ENCODE measurements around the gene DTWD2. TPM values are rescaled to one million over a fixed set of nuclear protein-coding genes. Genes with fewer than 3 reads are reported as not detected.
"Not testable (repeated sequence)": the region's sequence is repeated elsewhere in the genome, so short reads cannot be mapped to it uniquely, and the experiment has no call there.

The DTWD2 gene
- polyA plus RNA-seq, 1 experiment, result 1.8 TPM

DNA sequence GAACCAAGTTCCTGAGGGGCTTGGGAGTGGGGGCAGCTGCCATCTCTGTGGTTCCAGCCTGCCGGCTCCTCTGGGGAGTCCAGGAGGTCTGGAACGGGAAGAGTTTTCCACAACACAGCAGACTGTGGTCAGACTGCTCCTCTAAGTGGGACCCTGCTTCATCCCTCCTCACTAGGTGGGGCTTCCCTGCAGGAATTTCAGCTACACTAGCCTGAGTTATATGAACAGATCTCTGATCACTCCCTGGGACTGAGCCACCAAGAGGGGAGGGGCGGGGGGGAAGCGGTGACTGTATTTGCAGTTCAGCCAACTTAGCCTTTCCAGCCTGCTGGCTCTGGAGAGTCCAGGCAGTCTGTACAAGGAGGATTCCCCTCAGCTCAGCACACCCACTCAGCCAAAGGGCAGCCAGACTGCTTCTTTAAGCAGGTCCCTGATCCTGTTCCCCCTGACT, 19.4 kb downstream of the DTWD2 start:
- Histone ChIP-seq H3K36me3 (ENCODE audit: control insufficient read depth, insufficient read depth, low read length) (no peaks in the 10 kb centered on the region), H3K4me3 (ENCODE audit: low read depth, low read length) (no peak overlapping the region), H3K27me3 (ENCODE audit: control insufficient read depth, insufficient read depth, low read length) (no peaks in the 10 kb centered on the region)
- TF ChIP-seq, protein P1, sequence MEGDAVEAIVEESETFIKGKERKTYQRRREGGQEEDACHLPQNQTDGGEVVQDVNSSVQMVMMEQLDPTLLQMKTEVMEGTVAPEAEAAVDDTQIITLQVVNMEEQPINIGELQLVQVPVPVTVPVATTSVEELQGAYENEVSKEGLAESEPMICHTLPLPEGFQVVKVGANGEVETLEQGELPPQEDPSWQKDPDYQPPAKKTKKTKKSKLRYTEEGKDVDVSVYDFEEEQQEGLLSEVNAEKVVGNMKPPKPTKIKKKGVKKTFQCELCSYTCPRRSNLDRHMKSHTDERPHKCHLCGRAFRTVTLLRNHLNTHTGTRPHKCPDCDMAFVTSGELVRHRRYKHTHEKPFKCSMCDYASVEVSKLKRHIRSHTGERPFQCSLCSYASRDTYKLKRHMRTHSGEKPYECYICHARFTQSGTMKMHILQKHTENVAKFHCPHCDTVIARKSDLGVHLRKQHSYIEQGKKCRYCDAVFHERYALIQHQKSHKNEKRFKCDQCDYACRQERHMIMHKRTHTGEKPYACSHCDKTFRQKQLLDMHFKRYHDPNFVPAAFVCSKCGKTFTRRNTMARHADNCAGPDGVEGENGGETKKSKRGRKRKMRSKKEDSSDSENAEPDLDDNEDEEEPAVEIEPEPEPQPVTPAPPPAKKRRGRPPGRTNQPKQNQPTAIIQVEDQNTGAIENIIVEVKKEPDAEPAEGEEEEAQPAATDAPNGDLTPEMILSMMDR (IDR thresholded peaks at IDR 0.05; ENCODE audit: insufficient read depth, low read depth, low read length), result no peak
- no peak for DNase-seq (ENCODE audit: low read depth)
- ChIA-PET CTCF (interaction anchor here (1.8 kb wide), 1 partner anchor 9 kb away, joined by 5 read pairs; no protein-coding TSS in a partner anchor), POLR2A (no interaction called here)

DNA sequence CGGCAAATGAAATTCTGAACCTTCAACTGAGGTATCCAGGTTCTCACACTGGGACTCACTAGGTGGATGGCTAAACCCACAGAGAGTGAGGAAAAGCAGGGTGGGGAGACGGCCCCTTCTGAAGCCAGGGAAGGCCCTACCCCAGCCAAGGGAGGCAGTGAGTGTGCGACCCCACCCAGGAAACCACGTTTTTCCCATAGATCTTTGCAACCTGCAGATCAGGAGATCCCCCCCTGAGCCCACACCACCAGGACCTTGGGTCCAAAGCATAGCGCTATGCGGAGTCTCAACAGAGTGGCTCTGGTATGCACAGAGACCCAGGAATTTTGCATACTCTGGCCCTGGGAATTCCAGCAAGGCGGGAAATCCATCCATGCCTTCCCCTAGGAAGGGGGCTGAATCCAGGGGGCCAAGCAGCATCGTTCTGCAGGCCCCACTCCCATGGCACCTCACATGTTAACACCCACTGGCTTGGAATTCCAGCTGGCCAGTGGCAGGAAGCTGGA, 19.9 kb downstream of the DTWD2 start:
- CTCF ChIA-PET, result interaction anchor here (0.7 to 1.8 kb wide), 2 partner anchors 8 to 455 kb away, joined by 5 read pairs; no protein-coding TSS in a partner anchor

DNA sequence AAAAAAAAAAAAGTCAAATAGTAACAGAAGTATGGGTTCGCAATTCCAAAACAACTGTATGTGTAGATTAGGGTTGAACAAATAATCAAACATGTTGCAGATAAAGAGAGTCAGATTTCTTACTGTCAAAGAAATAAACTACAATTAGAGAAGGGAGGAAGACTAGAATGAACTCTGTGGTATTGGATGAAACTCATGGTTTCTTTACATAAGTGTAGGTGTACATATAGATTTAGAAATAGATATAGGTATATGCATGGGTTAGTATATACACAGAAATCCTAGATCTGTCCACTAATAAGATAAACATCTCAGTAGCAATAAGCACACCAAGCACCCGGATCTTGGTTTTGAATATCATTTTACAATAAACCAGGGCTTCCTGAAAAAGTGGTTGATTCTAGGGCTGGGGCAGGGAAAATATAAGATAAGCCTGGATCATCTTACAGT, 21.3 kb downstream of the DTWD2 start:
- ChIA-PET CTCF (no interaction called here), POLR2A (no interaction called here)
- TF ChIP-seq, protein P1 (IDR thresholded peaks at IDR 0.05; ENCODE audit: insufficient read depth, low read depth, low read length), result no peak
- Histone ChIP-seq H3K27me3 (ENCODE audit: control insufficient read depth, insufficient read depth, low read length) (no peaks in the 10 kb centered on the region), H3K4me3 (ENCODE audit: low read depth, low read length) (no peak overlapping the region), H3K36me3 (ENCODE audit: control insufficient read depth, insufficient read depth, low read length) (no peaks in the 10 kb centered on the region)
- DNase-seq (ENCODE audit: low read depth), result no peak

More for the DNA sequence above, 19.9 kb downstream of the DTWD2 start:
- DNase-seq (ENCODE audit: low read depth), result no peak
- TF ChIP-seq, protein P1 (IDR thresholded peaks at IDR 0.05; ENCODE audit: insufficient read depth, low read depth, low read length), result no peak
- Histone ChIP-seq H3K4me3 (ENCODE audit: low read depth, low read length) (no peak overlapping the region), H3K27me3 (ENCODE audit: control insufficient read depth, insufficient read depth, low read length) (no peaks in the 10 kb centered on the region), H3K36me3 (ENCODE audit: control insufficient read depth, insufficient read depth, low read length) (no peaks in the 10 kb centered on the region)
- POLR2A ChIA-PET, result no interaction called here

DNA sequence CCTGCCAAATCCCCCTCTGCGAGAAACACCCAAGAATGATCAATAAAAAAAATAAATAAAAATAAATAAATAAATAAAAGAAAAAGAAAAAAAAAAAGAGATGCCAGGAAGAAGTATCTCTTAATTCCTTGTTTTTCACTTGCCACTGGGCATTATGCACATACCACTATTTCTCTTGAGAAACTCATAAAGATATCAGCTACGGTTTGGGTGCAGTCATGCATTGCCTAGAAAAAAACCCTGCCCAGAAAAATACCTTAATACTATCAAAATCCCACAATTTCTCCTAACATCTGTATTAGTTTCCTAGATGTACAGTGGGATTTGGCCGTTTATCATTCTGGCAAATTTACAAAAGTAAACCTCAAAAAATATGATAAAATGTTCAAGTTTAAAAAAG, 22.5 kb downstream of the DTWD2 start:
- ChIA-PET POLR2A (no interaction called here), CTCF (no interaction called here)
- no peaks in the 10 kb centered on the region for H3K36me3 ChIP-seq (ENCODE audit: control insufficient read depth, insufficient read depth, low read length)
- no peak overlapping the region for H3K4me3 ChIP-seq (ENCODE audit: low read depth, low read length)
- TF ChIP-seq, protein P1 (IDR thresholded peaks at IDR 0.05; ENCODE audit: insufficient read depth, low read depth, low read length), result no peak
- no peak for DNase-seq (ENCODE audit: low read depth)
- no peaks in the 10 kb centered on the region for H3K27me3 ChIP-seq (ENCODE audit: control insufficient read depth, insufficient read depth, low read length)

DNA sequence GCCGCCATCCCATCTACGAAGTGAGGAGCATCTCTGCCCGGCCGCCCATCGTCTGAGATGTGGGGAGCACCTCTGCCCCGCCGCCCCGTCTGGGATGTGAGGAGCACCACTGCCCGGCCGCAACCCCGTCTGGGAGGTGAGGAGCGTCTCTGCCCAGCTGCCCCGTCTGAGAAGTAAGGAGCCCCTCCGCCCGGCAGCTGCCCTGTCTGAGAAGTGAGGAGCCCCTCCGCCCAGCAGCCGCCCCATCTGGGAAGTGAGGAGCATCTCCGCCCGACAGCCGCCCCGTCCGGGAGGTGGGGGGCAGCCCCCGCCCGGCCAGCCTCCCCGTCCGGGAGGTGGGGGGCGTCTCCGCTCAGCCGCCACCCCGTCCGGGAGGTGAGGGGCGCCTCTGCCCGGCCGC, 23.4 kb downstream of the DTWD2 start:
- DNase-seq (ENCODE audit: low read depth); CTCF ChIA-PET; H3K36me3 ChIP-seq (ENCODE audit: control insufficient read depth, insufficient read depth, low read length); POLR2A ChIA-PET; H3K27me3 ChIP-seq (ENCODE audit: control insufficient read depth, insufficient read depth, low read length); H3K4me3 ChIP-seq (ENCODE audit: low read depth, low read length): not testable (repeated sequence)

DNA sequence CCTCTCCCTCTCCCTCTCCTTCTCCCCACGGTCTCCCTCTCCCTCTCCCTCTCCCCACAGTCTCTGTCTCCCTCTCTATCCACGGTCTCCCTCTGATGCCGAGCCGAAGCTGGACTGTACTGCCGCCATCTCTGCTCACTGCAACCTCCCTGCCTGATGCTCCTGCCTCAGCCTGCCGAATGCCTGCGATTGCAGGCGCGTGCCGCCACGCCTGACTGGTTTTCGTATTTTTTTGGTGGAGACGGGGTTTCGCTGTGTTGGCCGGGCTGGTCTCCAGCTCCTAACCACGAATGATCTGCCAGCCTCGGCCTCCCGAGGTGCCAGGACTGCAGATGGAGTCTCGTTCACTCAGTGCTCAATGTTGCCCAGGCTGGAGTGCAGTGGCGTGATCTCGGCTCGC, 24.0 kb downstream of the DTWD2 start:
- CTCF ChIA-PET; H3K4me3 ChIP-seq (ENCODE audit: low read depth, low read length); H3K36me3 ChIP-seq (ENCODE audit: control insufficient read depth, insufficient read depth, low read length); DNase-seq (ENCODE audit: low read depth); POLR2A ChIA-PET; H3K27me3 ChIP-seq (ENCODE audit: control insufficient read depth, insufficient read depth, low read length): not testable (repeated sequence)
